ENCODE results near the gene ZSCAN9. TPM values are rescaled to one million over a fixed set of nuclear protein-coding genes. Genes with fewer than 3 reads are reported as not detected.

Gene ZSCAN9
- total and polyA plus RNA-seq, 2 of the 8 experiments (the other 6 are each of a cell fraction or from before 2014, with no cell fraction given) = 10.8 to 13.6 TPM

DNA sequence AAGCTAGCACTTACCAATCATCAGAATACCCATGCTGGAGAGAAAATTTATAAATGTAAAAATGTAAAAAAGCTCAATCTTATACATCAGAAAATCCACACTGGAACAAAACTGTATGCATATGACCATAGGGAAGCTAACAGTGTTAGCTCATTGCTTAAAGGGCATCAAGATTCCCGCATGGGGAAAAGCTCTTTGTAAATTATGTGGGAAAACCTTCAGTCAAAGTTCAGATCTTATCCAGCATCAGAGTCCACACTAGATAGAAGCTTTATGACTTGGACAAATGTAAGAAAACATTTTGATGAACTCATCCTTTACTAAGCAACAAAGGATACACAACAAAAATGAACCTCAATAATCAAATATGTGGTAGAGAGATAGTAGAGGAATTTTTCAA is 48.7 kb upstream of the ZSCAN9 start:
- TF ChIP-seq PHF8 (conservative IDR thresholded peaks at IDR 0.05; ENCODE audit: low read depth, low read length) (no peak), TAF7 (optimal IDR thresholded peaks at IDR 0.05; ENCODE audit: borderline replicate concordance, low read depth, low read length) (no peak), BCL11A (IDR thresholded peaks at IDR 0.05; ENCODE audit: low read depth in 2 of 2, low read length in 2 of 2) (no peak), JUN (IDR thresholded peaks at IDR 0.05; ENCODE audit: low read depth, low read length) (no peak), EZH2 (IDR thresholded peaks at IDR 0.05; ENCODE audit: low read depth, low read length, severe bottlenecking) (no peak), RBBP5 (IDR thresholded peaks at IDR 0.05; ENCODE audit: borderline replicate concordance, low read depth, low read length) (no peak), ASH2L (IDR thresholded peaks at IDR 0.05; ENCODE audit: low read length) (no peak), MAFK (IDR thresholded peaks at IDR 0.05; ENCODE audit: low read depth, low read length) (no peak), TEAD4 (IDR thresholded peaks at IDR 0.05; ENCODE audit: low read depth, low read length) (no peak), JUND (IDR thresholded peaks at IDR 0.05; ENCODE audit: low read length) (no peak)
- H3K23me2 ChIP-seq (ENCODE audit: low read depth, low read length) = no peaks in the 10 kb centered on the region
- no peak overlapping the region for H3K4ac ChIP-seq (replicated peaks; ENCODE audit: insufficient read length, low read depth, low read length)
- H2BK20ac ChIP-seq (ENCODE audit: low read length) = no peak overlapping the region
- 86% methylated on average over 1 of the region's 1 CpG; no CpG with 5 or more reads in 1 of the 2 experiments for WGBS, 2 experiments (ENCODE audit: extremely low coverage in 1 of 2, insufficient coverage in 1 of 2, insufficient read length in 1 of 2, insufficient replicate concordance in 2 of 2, low coverage in 1 of 2, low lambda C conversion rate in 2 of 2, missing lambda C conversion rate in 1 of 2)
- no peak for DNase-seq (ENCODE audit: low read depth in 1 of 2, low spot score in 2 of 2)
- H3K14ac ChIP-seq (ENCODE audit: insufficient read length) = no peak overlapping the region
- no peaks in the 10 kb centered on the region for H3K79me2 ChIP-seq (ENCODE audit: control insufficient read depth in 1 of 2, insufficient read depth in 2 of 2, low read length in 2 of 2)
- no peaks in the 10 kb centered on the region for H4K20me1 ChIP-seq (replicated peaks in 1 of 2; ENCODE audit: control insufficient read depth in 1 of 2, insufficient read depth in 2 of 2, low read length in 2 of 2)
- H3K9me3 ChIP-seq (ENCODE audit: insufficient read depth in 2 of 2, low read depth in 1 of 2, low read length in 1 of 2) = no peaks in the 10 kb centered on the region; a peak in 1 of 4 replicates
- no peak overlapping the region for H3K56ac ChIP-seq (replicated peaks; ENCODE audit: insufficient read length, low read depth, low read length)
- H3K27me3 ChIP-seq (replicated peaks in 1 of 4; ENCODE audit: control insufficient read depth in 3 of 4, extremely low read depth in 1 of 4, insufficient read depth in 3 of 4, low read length in 3 of 4) = no peaks in the 10 kb centered on the region
- H4K8ac ChIP-seq (ENCODE audit: extremely low read depth, insufficient read depth, low read length) = no peak overlapping the region
- no peaks in the 10 kb centered on the region for H3K79me1 ChIP-seq (ENCODE audit: low read depth, low read length)
- H3K36me3 ChIP-seq (ENCODE audit: control insufficient read depth in 2 of 4, insufficient read depth in 4 of 4, low read length in 3 of 4) = no peaks in the 10 kb centered on the region
- FAIRE-seq = no peak
- H2BK15ac ChIP-seq (ENCODE audit: low read length) = no peak overlapping the region
- H2AFZ ChIP-seq (ENCODE audit: low read length) = no peak overlapping the region
- H3K4me2 ChIP-seq (ENCODE audit: insufficient read depth in 1 of 2, low read depth in 2 of 2, low read length in 2 of 2) = no peak overlapping the region
- CTCF ChIA-PET (ENCODE audit: partially characterized antibody) = interaction anchor here (1.5 kb wide), 1 partner anchor 14 kb away, joined by 4 read pairs; no protein-coding TSS in a partner anchor
- POLR2A ChIA-PET (ENCODE audit: partially characterized antibody) = interaction anchor here (1.2 kb wide), 3 partner anchors 13 to 223 kb away, joined by 3 read pairs; partner anchors contain the start of gene ZSCAN12
- no peak overlapping the region for H2AK5ac ChIP-seq (ENCODE audit: low read depth, low read length)
- H3K18ac ChIP-seq (ENCODE audit: extremely low read depth, low read length) = no peak overlapping the region
- H2BK12ac ChIP-seq (ENCODE audit: low read depth, low read length) = no peak overlapping the region
- H2BK5ac ChIP-seq (ENCODE audit: low read depth, low read length) = no peak overlapping the region
- no peak overlapping the region for H3K23ac ChIP-seq (ENCODE audit: insufficient read length)
- H3K9ac ChIP-seq (replicated peaks in 1 of 4; ENCODE audit: extremely low read depth in 1 of 4, low read depth in 3 of 4, low read length in 3 of 4) = no peak overlapping the region
- H3K4me3 ChIP-seq (ENCODE audit: extremely low read depth in 1 of 4, insufficient read depth in 2 of 4, low read depth in 3 of 4, low read length in 4 of 4) = no peak overlapping the region
- no peak overlapping the region for H2BK120ac ChIP-seq (replicated peaks; ENCODE audit: low read depth, low read length)
- H4K5ac ChIP-seq (ENCODE audit: insufficient read length, low read depth, low read length) = no peak overlapping the region
- H4K91ac ChIP-seq (replicated peaks; ENCODE audit: insufficient read length, low read length) = no peak overlapping the region
- H3K27ac ChIP-seq (ENCODE audit: low read depth, low read length) = no peak overlapping the region
- no peaks in the 10 kb centered on the region for H3K4me1 ChIP-seq (replicated peaks in 1 of 4; ENCODE audit: control insufficient read depth in 3 of 4, insufficient read depth in 4 of 4, low read length in 3 of 4)

Measured in H1 (cell line).